ENCODE results near the gene STEAP1B.
"Not testable (repeated sequence)": the region's sequence is repeated elsewhere in the genome, so short reads cannot be mapped to it uniquely, and the experiment has no call there.

STEAP1B gene

DNA sequence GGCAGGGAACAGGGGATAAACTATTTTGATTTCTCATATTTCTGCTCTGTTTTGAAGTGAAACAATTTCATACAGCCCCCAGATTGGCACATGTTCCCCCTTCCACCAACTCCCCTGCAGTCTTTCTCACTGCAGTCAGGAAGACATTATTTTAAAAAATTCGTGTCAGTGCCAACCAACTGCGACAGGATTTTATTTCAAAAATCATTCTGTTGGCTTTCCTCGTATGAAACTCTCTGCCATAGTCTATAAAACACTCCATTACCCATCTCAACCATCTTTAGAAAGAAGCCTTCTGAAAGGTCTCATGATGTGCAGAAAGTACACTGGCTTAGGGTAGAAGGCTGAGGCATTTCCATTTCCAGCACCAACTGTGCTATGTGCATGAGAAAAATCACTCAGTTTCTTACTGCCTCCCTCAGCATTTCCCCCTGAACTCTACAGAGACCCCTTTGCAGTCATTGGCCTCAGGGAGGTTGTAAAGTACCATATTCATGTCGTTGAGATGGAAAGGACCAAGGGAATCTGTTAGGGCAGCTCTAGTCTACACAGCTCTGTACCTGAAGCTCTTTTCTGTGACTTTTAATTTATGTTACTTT lies 46.9 kb downstream of the STEAP1B start:
- no peak for DNase-seq (ENCODE audit: low spot score)

DNA sequence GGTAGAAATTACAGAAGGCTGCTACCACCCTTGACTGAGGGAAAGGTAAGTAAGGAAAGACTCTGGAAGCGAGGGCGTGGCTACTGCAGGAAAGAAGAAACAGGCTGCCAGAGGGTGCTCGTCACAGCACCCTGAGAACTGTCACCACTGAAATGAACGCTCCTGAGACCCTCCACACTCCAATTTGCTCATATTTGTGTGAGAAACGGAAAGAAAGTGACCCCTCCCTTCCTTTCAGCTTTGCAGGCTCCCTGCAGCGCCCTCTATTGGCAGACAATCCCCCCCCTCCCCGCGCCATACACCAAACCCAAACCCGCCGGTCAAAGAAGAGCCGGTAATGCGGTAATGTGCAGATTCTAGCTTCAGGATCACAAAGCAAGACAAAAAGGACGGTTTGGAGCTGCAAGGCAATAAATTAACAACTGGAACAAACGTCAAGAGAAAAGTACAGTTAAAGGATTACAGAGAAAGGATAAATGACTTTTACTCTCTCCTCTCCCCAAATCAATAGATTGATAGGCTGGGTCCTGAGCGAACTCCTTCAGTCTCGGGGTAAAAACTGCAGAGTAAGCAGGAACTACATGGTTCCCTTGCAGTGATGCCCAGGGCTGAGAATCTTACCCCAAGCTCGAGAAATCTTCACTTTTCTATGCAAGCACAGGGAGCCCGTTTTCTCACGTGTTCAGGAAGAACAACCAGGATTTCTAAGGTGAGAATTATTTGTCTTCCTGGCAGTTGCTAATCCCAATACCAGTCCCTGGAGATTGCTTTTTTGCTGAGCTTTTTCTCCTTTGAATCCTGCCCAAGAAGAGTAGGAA lies 47.6 kb downstream of the STEAP1B start:
- peak; percentile 28 for DNase-seq (ENCODE audit: low spot score)

DNA sequence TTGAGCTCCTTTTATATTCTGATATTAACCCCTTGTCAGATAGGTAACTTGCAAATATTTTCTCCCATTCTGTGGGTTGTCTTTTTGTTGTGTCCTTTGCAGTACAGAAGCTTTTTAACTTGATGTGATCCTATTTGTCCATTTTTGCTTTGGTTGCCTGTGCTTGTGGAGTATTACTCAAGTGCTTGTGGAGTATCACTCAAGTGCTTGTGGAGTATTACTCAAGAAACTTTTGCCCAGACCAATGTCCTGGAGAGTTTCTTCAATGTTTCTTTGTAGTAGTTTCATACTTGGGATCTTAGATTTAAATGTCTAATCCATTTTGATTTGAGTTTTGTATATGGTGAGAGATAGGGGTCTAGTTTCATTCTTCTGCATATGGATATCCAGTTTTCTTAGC lies 50.0 kb downstream of the STEAP1B start:
- not testable (repeated sequence) for DNase-seq (ENCODE audit: low spot score)

DNA sequence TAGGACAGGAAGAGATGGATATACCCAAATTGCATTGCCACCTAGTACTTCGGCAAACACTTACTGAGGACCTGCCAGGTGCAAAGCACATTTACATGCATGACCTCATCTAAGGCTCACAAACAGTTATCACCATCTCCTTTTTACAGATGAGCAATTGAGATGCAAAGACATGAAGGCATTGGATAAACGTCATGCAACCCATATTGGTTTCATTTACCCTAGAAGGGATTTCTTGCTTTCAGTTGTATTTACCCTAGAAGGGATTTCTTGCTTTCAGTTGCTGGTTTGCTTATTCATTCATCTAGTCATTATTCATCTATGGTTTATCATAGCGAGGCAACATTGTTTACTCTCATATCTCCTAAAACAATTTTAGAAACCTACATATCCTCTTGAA lies 52.2 kb downstream of the STEAP1B start:
- DNase-seq (ENCODE audit: low spot score): no peak

DNA sequence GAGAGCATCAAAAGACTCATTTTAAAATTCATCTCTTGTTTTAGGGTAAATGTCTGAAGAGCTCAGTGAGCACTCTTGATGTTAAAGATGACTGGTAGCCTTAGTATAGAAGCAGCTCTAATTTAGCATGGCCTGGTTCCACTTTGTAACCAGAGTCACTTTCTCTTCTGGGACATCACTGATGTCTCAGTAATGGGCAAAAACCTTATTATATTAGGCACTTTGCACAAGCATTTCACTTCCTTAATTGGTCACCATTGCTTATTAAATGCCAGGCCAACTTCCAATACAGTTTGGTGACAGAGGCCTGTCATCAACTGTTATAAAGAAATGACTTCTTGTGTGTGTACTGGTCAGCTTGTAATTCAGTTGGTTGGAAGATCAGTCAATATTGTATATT lies 53.0 kb downstream of the STEAP1B start:
- no peak for DNase-seq (ENCODE audit: low spot score)

DNA sequence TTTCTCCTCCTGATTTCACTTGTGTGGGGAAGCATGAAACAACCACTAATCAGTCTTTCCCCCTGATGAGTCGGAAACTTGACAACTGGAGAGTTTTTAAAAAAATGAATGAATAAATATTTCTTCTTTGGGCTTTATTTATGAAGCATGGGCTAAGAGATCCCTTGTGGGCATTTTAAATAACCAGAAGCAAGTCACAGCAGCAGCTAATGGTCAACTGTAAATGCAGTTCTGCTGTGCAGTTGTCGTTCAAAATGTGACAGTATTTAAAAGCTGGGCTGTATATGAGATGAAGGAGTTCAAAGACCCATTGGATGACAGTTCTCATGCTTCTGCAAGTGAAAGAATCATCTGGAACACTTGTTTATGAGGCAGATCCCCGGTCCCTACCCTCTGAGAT lies 54.1 kb downstream of the STEAP1B start:
- no peak for DNase-seq (ENCODE audit: low spot score)

DNA sequence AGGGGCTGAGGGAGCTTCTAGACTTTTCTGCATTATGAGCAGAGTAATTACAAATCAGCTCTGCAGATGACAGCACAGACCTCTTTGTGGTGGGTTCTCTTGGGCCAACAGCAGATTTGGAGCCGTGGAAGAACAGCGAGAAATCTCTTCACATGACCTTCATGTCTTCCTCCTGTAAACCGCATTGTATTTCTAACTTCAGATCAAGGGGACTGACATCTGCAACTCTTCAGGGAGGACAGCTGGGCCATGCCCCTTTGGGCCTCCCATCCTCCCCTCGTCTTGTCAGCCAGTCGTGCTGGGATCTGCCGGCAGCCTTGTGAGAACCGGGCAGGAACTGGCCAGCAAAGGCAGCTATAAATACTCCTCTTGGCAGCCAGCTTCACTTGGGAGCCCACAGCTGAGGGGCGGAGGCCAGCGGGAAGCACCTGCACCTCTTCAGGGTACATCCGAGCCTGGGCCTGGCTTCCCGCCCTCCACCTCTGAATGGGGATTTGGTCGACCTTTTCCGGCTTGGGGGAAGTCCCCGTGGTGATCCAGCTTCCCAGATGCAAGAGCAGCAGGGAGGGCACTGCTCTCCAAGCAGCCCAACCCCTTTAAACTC lies 54.7 kb downstream of the STEAP1B start:
- peak; percentile 57 for DNase-seq (ENCODE audit: low spot score)

DNA sequence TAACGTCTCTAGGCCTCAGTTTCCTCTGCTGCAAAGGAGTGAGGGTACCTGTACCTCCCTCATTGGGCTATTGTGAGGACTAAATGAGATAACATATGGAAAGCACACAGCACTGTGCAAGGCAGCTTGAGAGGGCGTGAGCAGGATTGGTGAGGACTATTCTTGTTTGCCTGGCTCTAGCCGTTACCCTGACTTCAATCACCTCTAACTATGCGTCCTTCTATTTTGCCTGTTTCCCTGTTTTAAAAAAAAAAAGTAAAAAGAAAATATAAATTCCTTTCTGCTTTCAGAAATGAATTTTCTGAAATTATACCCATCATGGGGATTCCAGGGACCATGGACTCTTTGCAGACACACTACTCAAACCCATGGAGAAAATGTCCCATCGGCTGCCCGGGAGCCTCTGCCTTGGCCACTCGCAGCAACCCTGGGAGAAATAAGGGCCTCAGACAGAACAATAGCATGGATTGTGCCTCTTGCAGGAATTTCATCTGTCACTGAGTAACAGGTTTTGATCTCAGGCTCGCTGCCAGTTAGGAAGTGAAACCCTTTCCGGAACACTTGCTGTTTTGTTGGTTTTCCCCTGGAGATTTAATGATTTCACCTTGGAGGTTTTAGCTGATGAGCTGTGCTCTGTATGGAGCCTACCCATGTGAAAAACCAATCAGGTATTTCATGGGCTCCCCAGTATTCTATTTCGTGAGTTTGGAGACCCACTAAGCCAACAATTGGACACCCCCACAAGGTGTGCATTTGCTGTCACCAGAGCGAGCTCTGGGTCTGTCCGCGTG lies 55.6 kb downstream of the STEAP1B start:
- peak; percentile 94 for DNase-seq (ENCODE audit: low spot score)

DNA sequence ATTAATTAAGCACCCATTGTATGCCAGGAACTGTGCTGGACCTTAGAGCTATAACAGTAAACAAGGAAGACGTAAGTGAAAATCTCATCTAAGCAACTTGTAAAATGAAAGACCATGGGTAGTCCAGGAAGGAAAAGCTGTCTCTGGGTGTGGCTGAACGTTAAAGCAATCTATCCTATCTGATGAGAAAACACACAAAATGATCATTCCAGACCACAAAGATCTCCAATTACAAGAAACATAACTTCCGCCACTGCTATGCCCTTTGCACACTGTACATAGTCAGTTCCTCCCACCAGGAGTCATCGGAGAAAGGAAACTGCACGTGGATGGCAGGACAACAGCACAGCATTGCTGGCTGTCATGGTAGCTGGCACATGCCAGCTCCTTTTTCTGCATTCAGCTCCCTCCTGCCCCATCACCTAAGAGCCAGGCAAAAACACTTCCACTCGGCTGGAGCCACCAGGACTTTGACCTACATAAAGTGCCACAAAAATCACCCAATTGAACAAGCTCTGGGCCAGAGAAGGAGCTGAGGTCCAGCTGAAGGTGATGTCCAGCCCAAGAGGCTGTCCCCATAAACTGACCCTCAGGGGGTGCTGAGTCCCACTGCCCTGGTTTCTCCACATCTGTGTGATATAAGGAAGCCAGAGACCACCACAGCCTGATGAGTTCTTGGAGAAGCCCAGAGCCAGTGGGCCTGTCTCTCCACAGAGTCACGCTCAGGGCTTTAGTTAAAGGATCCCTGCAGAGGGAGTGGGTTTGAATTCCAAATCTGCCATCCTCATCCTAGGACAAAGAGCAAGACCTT lies 56.4 kb downstream of the STEAP1B start:
- DNase-seq (ENCODE audit: low spot score): peak; percentile 52

DNA sequence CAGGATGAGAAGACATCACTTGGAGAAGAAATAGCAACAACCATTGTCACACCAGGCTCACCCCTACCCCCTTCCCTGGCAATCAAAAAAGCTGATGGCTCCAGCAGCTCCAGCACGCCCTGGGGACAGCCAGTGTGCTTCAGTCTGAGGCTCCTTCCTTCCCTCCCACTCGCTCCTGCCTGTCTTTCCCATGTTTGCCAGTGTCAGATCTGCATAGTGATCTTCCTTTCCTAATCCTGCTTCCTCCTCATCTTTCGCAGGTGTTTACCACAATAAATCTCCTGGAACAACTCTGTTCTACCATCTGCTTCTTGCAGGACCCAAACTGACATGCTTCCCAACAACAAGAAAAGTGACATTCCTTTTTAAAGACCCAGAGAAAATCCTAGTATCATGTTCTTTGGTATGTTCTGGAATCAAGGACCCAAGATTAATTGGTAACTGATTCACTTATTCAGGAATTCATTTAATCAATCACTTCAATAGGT lies 57.1 kb downstream of the STEAP1B start:
- DNase-seq (ENCODE audit: low spot score): no peak

DNA sequence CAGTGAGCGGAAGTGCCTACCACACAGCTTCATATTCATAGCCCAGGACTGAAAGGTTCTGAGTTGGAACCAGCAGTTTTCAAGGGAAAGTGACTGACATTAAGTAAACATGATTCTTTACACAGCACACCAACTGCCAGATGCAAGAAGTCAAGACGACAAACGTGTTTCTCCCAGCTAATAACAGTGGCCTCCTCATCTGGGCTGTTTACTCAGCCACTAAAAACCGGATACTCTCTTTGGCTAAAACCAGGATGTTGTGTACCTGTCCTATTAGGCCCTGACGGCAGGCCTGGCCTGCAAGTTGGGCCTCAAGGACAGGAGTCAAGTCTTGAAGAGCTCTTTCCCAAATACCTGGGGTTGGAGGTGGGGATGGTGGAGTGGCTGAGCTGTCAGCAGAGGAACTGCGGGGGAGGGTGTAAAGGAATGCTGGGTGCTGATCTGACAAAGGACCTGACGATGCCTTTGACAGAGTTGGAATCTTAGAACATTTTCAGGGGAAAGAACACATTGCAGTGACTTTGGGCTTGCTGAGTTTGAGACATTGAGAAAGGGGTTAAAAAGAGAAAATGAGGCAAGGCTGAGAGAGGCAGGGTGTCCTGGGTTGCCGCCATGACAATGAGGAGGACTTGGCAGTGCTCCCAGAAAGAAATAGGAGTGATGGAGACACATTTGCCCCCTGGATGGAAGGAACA lies 57.7 kb downstream of the STEAP1B start:
- DNase-seq (ENCODE audit: low spot score): no peak

DNA sequence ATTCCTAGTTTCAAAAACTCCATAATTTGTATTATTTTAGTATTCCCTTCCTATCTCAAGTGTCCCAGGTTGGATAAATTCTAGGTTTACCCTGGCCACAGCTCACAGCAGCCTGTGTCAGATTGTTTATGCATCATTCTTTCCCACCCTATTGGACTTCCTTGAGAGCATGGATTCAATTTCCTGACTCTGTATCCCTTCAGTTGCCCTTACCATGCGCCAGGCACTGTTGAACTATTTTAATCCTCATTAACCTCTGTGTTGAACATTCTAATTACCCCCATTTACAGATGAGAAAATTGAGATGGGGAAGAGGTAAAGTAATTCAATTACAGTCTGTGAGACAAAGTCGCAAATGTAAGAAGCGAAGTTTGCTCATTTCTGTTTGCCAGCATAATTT lies 58.8 kb downstream of the STEAP1B start:
- no peak for DNase-seq (ENCODE audit: low spot score)

DNA sequence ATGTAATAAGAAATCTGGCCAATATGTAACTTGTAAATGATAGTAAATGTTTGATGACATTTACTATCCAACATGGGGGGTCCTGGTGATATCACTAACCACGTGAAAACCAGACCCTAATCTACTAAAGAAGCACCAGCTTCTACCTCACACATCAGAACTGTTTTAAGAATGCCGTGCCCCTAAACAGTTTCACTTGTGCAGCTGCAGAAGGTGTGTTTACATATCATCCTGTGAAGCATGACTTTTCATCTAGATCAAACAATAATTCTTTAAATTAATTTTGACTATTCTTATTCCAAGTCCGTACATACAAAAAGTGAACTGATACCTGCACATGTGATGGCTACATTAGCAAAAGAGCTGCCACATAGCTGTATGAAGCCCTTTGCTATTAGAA lies 61.0 kb downstream of the STEAP1B start:
- DNase-seq (ENCODE audit: low spot score): no peak

DNA sequence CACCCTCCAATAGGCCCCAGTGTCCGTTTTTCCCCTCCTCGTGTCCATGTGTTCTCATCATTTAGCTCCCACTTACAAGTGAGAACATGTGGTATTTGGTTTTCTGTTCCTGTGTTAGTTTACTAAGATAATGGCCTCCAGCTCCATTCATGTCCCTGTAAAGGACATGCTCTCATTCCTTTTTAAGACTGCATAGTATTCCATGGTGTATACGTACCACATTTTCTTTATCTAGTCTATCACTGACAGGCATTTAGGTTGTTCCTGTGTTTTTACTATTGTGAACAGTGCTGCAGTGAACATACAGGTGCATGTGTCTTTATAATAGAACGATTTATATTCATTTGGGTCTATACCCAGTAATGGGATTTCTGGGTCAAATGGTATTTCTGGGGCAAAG lies 63.4 kb downstream of the STEAP1B start:
- DNase-seq (ENCODE audit: low spot score): not testable (repeated sequence)

DNA sequence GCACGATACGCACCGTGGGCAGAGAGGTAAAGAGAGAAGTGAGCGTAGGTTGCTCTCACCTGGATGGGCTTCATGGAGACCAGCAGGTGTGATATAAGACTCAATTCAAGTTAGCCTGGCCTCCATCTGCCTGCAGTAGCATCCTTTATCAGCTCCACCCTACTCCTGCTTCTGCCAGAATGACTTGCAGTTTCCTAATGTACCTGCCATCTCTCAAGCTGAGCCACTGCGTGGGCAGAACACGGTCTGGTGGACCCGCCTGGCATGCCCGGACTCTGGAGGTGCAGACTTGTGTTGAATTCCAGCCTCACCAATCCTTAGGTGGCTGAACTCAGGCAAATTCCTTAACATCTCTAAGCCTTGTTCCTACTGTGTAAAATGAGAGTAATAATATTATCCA lies 64.3 kb downstream of the STEAP1B start:
- no peak for DNase-seq (ENCODE audit: low spot score)

DNA sequence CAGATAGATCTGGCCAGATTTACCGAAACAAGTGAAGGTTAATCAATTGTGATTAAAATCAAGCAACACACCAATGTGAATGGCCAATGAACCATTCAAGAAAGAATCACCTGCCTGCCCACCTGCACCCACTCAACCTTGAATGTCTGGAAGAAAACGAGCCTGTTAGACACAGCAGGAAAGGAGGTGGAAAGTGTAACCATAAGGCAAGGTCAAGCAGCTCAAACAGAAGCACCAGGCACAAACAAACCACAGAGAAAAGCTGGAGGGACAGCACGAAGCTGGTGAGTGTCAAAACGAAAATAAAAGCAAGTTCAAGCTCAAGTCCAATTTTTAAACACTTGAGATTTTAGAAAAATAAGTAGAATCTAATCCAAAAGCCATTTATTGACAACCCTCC lies 64.9 kb downstream of the STEAP1B start:
- no peak for DNase-seq (ENCODE audit: low spot score)

DNA sequence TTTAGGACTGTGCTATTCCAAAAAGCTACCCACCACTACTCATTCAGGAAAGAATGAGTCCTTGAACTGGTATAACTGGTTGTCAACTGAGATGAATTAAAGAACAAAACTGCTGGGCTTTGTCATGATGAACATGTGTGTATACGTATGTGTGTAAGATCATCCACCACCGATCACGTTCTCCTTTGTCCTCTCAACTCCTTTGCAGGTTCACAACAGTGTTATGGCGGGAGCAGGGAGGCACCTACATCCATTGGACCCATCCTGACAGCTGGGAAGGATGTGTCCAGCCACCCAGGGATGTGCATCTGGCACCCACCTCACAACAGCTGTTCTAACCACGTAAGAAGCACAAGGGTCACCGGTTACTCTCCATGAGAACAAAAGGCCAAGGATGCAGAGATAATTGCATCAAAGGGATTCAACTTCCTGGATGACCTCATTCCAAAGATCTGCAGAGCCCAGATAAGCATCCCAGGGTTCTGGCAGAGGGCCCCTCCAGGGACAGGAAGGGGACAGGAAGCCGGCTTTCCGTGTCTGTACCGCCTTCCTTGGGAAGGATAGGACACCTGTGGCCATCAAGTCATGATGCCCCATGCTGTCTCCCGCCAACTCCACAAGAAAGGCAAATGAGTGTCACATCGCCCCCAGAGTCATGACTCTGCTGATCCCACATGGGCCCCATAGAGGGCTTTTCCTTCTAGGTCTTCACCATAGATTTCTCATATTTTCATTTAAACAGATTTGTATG lies 66.1 kb downstream of the STEAP1B start:
- peak; percentile 69 for DNase-seq (ENCODE audit: low spot score)

DNA sequence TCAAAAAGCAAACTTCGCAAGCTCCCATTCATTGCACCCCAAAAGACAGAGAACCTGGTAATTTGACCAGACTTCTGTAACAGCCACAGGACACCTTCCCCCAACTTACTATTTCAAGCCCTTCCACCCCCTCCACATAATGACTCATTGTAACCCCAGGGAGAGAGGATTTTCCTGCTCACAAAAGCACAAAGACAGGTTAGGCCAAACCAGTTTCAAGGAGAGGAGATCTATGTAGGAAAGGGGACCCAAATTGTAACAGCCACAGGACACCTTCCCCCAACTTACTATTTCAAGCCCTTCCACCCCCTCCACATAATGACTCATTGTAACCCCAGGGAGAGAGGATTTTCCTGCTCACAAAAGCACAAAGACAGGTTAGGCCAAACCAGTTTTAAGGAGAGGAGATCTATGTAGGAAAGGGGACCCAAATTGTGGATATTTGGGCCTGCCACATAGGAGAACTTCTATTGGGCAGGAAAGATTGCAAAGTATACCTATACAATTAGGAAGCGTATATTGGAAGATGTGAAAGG lies 66.8 kb downstream of the STEAP1B start:
- not testable (repeated sequence) for DNase-seq (ENCODE audit: low spot score)

DNA sequence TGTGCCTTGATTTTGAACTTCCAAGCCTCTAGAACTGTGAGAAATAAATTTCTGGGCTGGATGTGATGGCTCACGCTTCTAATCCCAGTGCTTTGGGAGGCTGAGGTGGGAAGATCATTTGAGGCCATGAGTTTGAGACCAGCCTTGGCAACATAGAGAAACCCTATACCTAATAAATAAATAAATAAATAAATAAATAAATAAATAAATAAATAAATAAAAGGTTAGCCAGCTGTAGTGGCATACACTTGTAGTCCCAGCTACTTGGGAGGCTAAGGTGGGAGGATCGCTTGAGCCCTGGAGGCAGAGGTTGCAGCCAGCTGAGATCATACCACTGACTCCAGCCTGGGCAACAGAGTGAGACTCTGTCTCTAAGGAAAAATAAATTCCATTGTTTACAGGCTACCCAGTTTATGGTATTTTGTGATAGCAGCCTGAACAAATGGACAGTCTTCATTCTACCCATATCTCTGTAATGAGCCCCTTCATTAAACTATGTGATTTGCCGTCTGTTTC lies 67.7 kb downstream of the STEAP1B start:
- DNase-seq (ENCODE audit: low spot score): no peak

DNA sequence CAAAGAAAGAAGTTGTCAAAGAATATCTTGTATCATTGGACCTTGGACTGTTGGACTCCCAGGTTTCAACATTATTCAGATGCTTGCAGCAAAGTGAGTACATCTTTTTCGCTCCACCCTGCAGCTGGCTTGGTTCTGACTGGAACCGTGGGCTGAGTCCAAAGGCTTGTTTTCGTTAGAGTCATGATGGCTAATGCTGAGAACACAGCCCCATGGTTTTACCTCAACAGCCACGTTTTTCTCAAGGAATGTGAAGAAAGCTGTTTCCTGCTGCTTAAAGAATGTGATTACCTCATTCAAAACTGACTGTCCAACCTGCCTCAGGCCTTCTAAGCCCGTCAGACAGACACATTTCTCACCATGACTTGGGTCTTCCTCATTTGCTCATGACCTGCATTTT lies 69.5 kb downstream of the STEAP1B start:
- DNase-seq (ENCODE audit: low spot score): peak; percentile 81
